AG04449 (cell line): ENCODE measurements around the gene HTR2A.

ENCODE experiments used
- CTCF ChIA-PET: fragments of 350-600 bp; formaldehyde crosslinking; extraction: SDS; loops from one replicate; lab custom pipeline; 2021; ENCODE audit warnings: antibody characterized with exemption; lab: Yijun Ruan, JAX
- POLR2A ChIA-PET: fragments of 400-600, 350-600 bp; formaldehyde crosslinking; extraction: SDS; loops from one replicate; lab custom pipeline; 2020; ENCODE audit warnings: antibody characterized with exemption, inconsistent platforms; lab: Yijun Ruan, JAX
- DNase-seq: peaks from one replicate; pipeline ENCODE4 v3.0.0-alpha.2; 2010; ENCODE audit warnings: low read depth, low spot score
- H3K4me3 ChIP-seq: 2 replicates; pipeline ENCODE4 v1.5.1; 2011; ENCODE audit warnings: low read depth, mild to moderate bottlenecking, control low read depth, low read length
- TF ChIP-seq, protein P1 (sequence below): IDR thresholded peaks from one replicate; pipeline ENCODE4 v1.5.1; 2011; ENCODE audit warnings: mild to moderate bottlenecking, moderate library complexity, low read length, control low read depth, inconsistent platforms; ENCODE audit not compliant: insufficient read depth; ENCODE audit errors: missing control alignments

The HTR2A gene

GRCh38 chr13:46804391-46804815, 92.5 kb downstream of the HTR2A start:
- TF ChIP-seq, protein P1, sequence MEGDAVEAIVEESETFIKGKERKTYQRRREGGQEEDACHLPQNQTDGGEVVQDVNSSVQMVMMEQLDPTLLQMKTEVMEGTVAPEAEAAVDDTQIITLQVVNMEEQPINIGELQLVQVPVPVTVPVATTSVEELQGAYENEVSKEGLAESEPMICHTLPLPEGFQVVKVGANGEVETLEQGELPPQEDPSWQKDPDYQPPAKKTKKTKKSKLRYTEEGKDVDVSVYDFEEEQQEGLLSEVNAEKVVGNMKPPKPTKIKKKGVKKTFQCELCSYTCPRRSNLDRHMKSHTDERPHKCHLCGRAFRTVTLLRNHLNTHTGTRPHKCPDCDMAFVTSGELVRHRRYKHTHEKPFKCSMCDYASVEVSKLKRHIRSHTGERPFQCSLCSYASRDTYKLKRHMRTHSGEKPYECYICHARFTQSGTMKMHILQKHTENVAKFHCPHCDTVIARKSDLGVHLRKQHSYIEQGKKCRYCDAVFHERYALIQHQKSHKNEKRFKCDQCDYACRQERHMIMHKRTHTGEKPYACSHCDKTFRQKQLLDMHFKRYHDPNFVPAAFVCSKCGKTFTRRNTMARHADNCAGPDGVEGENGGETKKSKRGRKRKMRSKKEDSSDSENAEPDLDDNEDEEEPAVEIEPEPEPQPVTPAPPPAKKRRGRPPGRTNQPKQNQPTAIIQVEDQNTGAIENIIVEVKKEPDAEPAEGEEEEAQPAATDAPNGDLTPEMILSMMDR = no peak
- POLR2A ChIA-PET = interaction anchor here (0.7 kb wide), 1 partner anchor 804 kb away, joined by 4 read pairs; no protein-coding TSS in a partner anchor
- DNase-seq = peak; percentile 95
- CTCF ChIA-PET = interaction anchor here (1.6 kb wide), 1 partner anchor 28 kb away, joined by 3 read pairs; no protein-coding TSS in a partner anchor
- H3K4me3 ChIP-seq = no peak overlapping the region

DNA sequence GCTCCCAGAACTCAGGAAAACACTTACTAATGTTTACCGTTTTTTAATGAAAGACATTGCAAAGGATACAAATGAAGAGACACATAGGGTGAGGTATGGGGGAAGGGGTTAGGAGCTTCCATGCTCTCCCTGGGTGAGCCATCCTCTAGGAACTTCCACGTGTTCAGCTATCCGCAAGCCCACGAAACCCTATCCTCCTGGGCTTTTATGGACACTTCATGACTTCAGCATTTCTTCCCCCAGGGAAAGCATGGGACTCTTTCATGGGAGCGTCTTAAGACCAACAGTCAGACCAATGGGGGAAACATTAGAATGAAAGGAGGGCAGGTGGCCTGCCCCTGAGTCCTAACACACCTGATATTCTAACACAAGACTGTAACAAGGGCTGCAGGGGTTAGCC, 93.3 kb downstream of the HTR2A start:
- CTCF ChIA-PET = interaction anchor here (1.6 kb wide), 1 partner anchor 29 kb away, joined by 3 read pairs; no protein-coding TSS in a partner anchor
- TF ChIP-seq, protein P1 = no peak
- DNase-seq = no peak
- H3K4me3 ChIP-seq = no peak overlapping the region
- POLR2A ChIA-PET = no interaction called here

GRCh38 chr13:46801858-46802257, 95.0 kb downstream of the HTR2A start:
- DNase-seq = no peak
- no peak overlapping the region for H3K4me3 ChIP-seq
- TF ChIP-seq, protein P1 = no peak
- ChIA-PET POLR2A (interaction anchor here (0.5 kb wide), 1 partner anchor 673 kb away, joined by 3 read pairs; no protein-coding TSS in a partner anchor), CTCF (interaction anchor here (1.0 kb wide), 2 partner anchors 21 to 92 kb away, joined by 3 read pairs; no protein-coding TSS in a partner anchor)

GRCh38 chr13:46799139-46799538, 97.7 kb downstream of the HTR2A start:
- CTCF ChIA-PET = no interaction called here
- TF ChIP-seq, protein P1 = no peak
- H3K4me3 ChIP-seq = no peak overlapping the region
- no peak for DNase-seq
- POLR2A ChIA-PET = no interaction called here

DNA sequence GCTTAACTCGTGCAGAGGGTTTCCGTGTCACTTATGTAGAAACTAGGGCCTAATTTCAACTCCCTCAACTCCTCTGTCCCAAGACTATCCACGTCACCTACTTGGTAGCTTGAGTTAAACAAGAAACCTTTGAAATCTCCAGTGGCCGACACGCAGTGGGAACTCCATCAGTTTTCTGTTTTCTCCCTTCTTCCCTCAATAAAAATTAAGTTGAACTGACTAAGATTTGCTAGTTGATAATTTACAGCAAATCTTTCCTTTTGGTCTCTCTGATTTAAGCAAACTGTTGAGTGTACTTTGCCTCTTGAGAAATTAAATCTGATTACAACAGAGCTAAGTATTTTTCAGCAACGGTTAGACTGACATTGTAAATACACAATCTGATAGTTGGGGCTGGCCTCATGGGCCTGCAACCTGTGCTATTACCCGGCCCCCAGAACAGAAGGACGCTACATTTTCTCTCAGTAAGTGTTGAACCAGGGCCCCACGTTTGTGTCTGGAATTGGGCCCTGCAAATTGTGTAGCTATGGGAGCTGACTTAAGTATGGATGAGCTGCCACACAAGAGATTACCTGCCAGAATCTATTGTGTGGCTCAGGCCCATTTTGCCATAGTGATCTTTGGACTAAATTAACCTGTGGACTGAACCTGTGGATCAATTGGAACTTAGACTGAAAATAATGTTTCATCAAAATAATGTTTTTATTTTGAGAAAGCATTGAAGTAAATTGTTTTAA, 99.2 kb downstream of the HTR2A start:
- CTCF ChIA-PET = no interaction called here
- peak overlapping the region; percentile 90 for H3K4me3 ChIP-seq
- TF ChIP-seq, protein P1 = no peak
- DNase-seq = no peak
- POLR2A ChIA-PET = no interaction called here
